Skin epidermis (tissue), 12 donors: Measurements from ENCODE around the gene HGS.
"Not testable (repeated sequence)": the region's sequence is repeated elsewhere in the genome, so short reads cannot be mapped to it uniquely, and the experiment has no call there.

Experiments
- H3K27ac ChIP-seq, 21 experiments: fragments of 200-600 bp; sonication (generic) in 11 of 21; one replicate each; pipeline ENCODE4 v1.5.0; 2020; ENCODE audit warnings: mild to moderate bottlenecking in 3 of 21, inconsistent platforms in 2 of 21, moderate library complexity in 2 of 21
- H3K4me3 ChIP-seq, 7 experiments: fragments of 200-600 bp; sonication (generic) in 2 of 7; one replicate each; pipeline ENCODE4 v1.5.0; 2020; ENCODE audit warnings: inconsistent platforms in 2 of 7, mild to moderate bottlenecking in 2 of 7, moderate library complexity in 1 of 7

The HGS gene

GRCh38 chr17:81655378-81656117, 28.3 kb upstream of the HGS start:
- no peak overlapping the region for H3K4me3 ChIP-seq
- no peak overlapping the region for H3K27ac ChIP-seq

- no peak within 1 kb of the TSS for H3K4me3 ChIP-seq
- H3K27ac ChIP-seq = no peak within 1 kb of the TSS
Observed at GRCh38 chr17:81656118-81656743, 27.6 kb upstream of the HGS start, which contains the start of gene PDE6G. PDE6G (minus strand) TSS chr17:81656542; CDS start chr17:81653305, 3,237 bp downstream.

GRCh38 chr17:81656835-81657234, 27.0 kb upstream of the HGS start:
- Histone ChIP-seq H3K27ac (no peak overlapping the region), H3K4me3 (no peak overlapping the region)

GRCh38 chr17:81659038-81659437, 24.8 kb upstream of the HGS start:
- peak overlapping the region in 2 of 21 experiments; percentile 18 to 44 for H3K27ac ChIP-seq

GRCh38 chr17:81660441-81660840, 23.4 kb upstream of the HGS start:
- Histone ChIP-seq H3K27ac (peak overlapping the region in 7 of 21 experiments; percentile 3 to 76 (median 42)), H3K4me3 (no peak overlapping the region)

More at GRCh38 chr17:81659038-81659437, 24.8 kb upstream of the HGS start:
- H3K4me3 ChIP-seq = peak overlapping the region in 1 of 7 experiments; percentile 7

GRCh38 chr17:81662002-81662401, 21.8 kb upstream of the HGS start:
- H3K27ac ChIP-seq = peak overlapping the region in 2 of 21 experiments; percentile 5 to 58
- H3K4me3 ChIP-seq = no peak overlapping the region

- Histone ChIP-seq H3K4me3 (no peak overlapping the region), H3K27ac (peak overlapping the region in 4 of 21 experiments; percentile 2 to 58 (median 8))
Observed at GRCh38 chr17:81664051-81664470, 19.8 kb upstream of the HGS start.

- H3K4me3 ChIP-seq = peak overlapping the region; percentile 70 to 99 (median 95)
- H3K27ac ChIP-seq = peak overlapping the region in 20 of 21 experiments; percentile 89 to 99 (median 94)
Observed at GRCh38 chr17:81665205-81666091, 18.4 kb upstream of the HGS start.

GRCh38 chr17:81666092-81666341, 17.8 kb upstream of the HGS start:
- Histone ChIP-seq H3K4me3 (peak overlapping the region; percentile 70 to 99 (median 95)), H3K27ac (peak overlapping the region; percentile 40 to 99 (median 94))

- peak within 1 kb of the TSS; percentile 70 to 99 (median 95) for H3K4me3 ChIP-seq
- peak within 1 kb of the TSS; percentile 40 to 99 (median 94) for H3K27ac ChIP-seq
Observed at GRCh38 chr17:81666342-81667191, 17.2 kb upstream of the HGS start, which contains the start of the genes CCDC137 and OXLD1. CCDC137 (plus strand) TSS chr17:81666737; CDS start chr17:81666767, 30 bp downstream. OXLD1 (minus strand) TSS chr17:81666605; CDS start chr17:81666577, 28 bp downstream.

GRCh38 chr17:81667754-81668153, 16.1 kb upstream of the HGS start:
- H3K4me3 ChIP-seq = peak overlapping the region in 5 of 7 experiments; percentile 93 to 99 (median 95)
- H3K27ac ChIP-seq = peak overlapping the region in 18 of 21 experiments; percentile 50 to 99 (median 96)

- Histone ChIP-seq H3K4me3 (no peak overlapping the region), H3K27ac (no peak overlapping the region)
Observed at GRCh38 chr17:81672504-81672903, 11.3 kb upstream of the HGS start.

GRCh38 chr17:81672954-81673353, 10.9 kb upstream of the HGS start:
- Histone ChIP-seq H3K27ac (no peak overlapping the region), H3K4me3 (no peak overlapping the region)

GRCh38 chr17:81673561-81674258, 10.1 kb upstream of the HGS start:
- no peak overlapping the region for H3K27ac ChIP-seq
- no peak overlapping the region for H3K4me3 ChIP-seq

GRCh38 chr17:81675515-81676221, 8.1 kb upstream of the HGS start:
- not testable (repeated sequence) for H3K27ac ChIP-seq

GRCh38 chr17:81676906-81677305, 6.9 kb upstream of the HGS start:
- Histone ChIP-seq H3K27ac (peak overlapping the region in 1 of 21 experiments; percentile 4), H3K4me3 (no peak overlapping the region)

More at GRCh38 chr17:81675515-81676221, 8.1 kb upstream of the HGS start:
- not testable (repeated sequence) for H3K4me3 ChIP-seq

- Histone ChIP-seq H3K4me3 (no peak overlapping the region), H3K27ac (no peak overlapping the region)
Observed at GRCh38 chr17:81680150-81680549, 3.7 kb upstream of the HGS start.

GRCh38 chr17:81681672-81682071, 2.1 kb upstream of the HGS start:
- no peak overlapping the region for H3K27ac ChIP-seq

More at GRCh38 chr17:81681672-81682071, 2.1 kb upstream of the HGS start:
- H3K4me3 ChIP-seq = no peak overlapping the region
